Spleen (tissue), 7 donors: Measurements from ENCODE around the gene NSUN5.
"Not testable (repeated sequence)": the region's sequence is repeated elsewhere in the genome, so short reads cannot be mapped to it uniquely, and the experiment has no call there.

Experiments
- CTCF ChIP-seq, 11 experiments: fragments of 200-600 bp in 7 of 11; fragments of 450-650 bp in 4 of 11; sonication (generic) in 4 of 11; IDR thresholded peaks in 8 of 11; conservative IDR thresholded peaks in 3 of 11; 1 replicate in 7 of 11; 2 replicates in 4 of 11; pipeline versions ENCODE4 v1.4.0 to v1.8.0; 2016 to 2021; ENCODE audit warnings: antibody characterized with exemption in 11 of 11, inconsistent platforms in 4 of 11, mild to moderate bottlenecking in 1 of 11
- POLR2A ChIP-seq, 3 donors: fragments of 450-650 bp; IDR thresholded peaks; one replicate each; pipeline ENCODE4 v1.5.1; 2017; ENCODE audit warnings: antibody characterized with exemption in 3 of 3, mild to moderate bottlenecking in 1 of 3
- POLR2AphosphoS5 ChIP-seq, 3 donors: sonication (generic); formaldehyde crosslinking; IDR thresholded peaks; one replicate each; pipeline ENCODE4 v1.5.1; 2017; ENCODE audit warnings: antibody characterized with exemption in 3 of 3
- donor health status: DM: no; HTN: no; CAD: no; lungs with moderate emphysema.
- donor health status: DM: no; HTN: no; CAD: no.
- donor health status: DM: no; HTN: no; CAD: no.

- TF ChIP-seq CTCF (IDR thresholded peaks at IDR 0.05 in 8 of 11, conservative IDR thresholded peaks at IDR 0.05 in 3 of 11); POLR2AphosphoS5 (IDR thresholded peaks at IDR 0.05); POLR2A (IDR thresholded peaks at IDR 0.05): not testable (repeated sequence)
Measured at GRCh38 chr7:73297706-73298105, 10.9 kb downstream of the NSUN5 start.
